22Rv1 (cell line): ENCODE results near the gene MSI2.

ENCODE experiments used
- ZFX ChIP-seq: fragments of 450-650 bp; IDR thresholded peaks from 2 replicates; pipeline ENCODE4 v1.6.1; 2017; ENCODE audit warnings: antibody characterized with exemption, borderline replicate concordance
- TF ChIP-seq, protein P1 (sequence below): fragments of 450-650 bp; IDR thresholded peaks from 2 replicates; pipeline ENCODE4 v1.5.1; 2017; ENCODE audit warnings: mild to moderate bottlenecking

DNA sequence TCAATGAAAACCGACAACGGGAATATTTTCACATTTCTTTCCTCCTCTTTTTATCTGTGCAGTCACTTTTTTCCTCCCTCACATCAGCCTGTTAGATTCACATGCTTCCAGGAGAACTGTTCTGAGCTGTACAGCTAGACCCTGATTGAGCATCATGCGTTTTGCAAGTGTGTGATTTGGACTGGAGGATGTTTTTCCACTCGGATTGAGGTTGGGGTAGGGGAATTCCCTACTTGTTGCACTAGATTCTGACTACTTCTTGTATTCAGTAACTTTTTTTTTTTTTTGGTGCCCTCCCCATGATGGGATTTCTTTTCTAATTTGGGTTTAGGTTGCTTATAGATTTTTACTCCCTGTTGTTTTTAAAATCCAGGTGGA is 4.8 kb downstream of the MSI2 start:
- TF ChIP-seq, protein P1, sequence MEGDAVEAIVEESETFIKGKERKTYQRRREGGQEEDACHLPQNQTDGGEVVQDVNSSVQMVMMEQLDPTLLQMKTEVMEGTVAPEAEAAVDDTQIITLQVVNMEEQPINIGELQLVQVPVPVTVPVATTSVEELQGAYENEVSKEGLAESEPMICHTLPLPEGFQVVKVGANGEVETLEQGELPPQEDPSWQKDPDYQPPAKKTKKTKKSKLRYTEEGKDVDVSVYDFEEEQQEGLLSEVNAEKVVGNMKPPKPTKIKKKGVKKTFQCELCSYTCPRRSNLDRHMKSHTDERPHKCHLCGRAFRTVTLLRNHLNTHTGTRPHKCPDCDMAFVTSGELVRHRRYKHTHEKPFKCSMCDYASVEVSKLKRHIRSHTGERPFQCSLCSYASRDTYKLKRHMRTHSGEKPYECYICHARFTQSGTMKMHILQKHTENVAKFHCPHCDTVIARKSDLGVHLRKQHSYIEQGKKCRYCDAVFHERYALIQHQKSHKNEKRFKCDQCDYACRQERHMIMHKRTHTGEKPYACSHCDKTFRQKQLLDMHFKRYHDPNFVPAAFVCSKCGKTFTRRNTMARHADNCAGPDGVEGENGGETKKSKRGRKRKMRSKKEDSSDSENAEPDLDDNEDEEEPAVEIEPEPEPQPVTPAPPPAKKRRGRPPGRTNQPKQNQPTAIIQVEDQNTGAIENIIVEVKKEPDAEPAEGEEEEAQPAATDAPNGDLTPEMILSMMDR: no peak
- no peak for TF ChIP-seq ZFX
